Measurements from ENCODE around the gene CLCA4.
"Not testable (repeated sequence)": the region's sequence is repeated elsewhere in the genome, so short reads cannot be mapped to it uniquely, and the experiment has no call there.

The CLCA4 gene

DNA sequence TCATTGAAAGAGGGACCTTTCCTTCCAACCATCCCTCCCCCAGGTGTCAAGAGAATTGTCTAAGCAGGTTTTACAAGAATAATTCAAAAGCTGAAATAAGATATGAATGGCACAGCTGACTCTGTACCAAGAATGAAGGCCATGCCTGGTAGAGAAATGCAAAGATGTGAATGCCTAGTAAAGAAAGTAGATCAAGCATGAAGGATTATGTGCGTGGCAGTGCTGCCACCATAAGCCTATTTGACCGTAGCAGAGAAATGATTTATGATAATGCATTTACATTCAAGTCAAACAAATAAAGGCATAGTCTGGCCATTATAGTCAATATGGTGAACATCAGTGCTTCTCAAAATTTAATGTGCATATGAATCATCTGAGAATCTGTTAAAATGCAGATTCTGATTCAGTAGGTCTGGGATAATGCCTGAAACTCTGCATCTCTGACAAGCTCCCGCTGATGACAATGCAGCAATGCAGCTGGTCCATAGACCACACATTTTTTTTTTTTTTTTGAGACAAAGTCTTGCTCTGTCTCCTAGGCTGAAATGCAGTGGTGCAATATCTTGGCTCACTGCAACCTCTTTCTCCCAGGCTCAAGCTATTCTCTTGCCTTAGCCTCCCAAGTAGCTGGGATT lies 16.6 kb upstream of the CLCA4 start:
- no peak for DNase-seq (ENCODE audit: low read depth in 2 of 2)

DNA sequence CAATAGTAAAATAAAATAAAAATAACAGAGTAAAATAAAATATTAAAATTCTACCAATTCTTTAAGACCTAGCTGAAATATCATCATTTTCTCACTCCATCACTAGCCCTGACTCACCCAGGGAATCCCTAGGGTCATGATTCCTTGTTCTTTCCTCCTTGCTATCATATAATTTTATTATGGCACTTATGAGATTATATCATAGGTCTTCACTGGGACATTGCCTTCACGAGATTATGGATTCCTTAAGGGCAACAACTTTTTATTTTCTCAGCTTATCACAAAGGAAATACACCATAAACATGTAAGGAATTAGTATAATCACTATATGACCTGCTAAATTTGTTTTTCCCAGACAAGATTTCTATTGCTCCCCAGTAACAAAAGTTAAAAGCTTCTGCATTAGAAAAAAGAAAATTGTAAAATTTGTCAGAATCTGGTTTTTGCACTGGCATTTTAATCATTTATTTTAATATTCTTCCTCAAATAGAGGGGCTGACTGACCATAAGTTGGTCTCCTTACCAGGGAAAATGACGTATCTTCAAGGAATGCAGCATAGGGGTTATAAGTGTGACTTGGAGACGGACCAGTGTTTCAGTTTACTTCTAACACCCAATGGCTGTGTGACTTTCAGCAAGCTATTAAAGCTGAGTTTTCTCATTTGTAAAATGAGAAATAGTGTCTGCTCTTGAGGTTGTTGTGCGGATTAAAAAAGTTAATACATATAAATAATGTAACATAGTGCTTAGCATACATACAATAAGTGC lies 8.8 kb upstream of the CLCA4 start:
- DNase-seq (ENCODE audit: low read depth in 2 of 2): no peak

DNA sequence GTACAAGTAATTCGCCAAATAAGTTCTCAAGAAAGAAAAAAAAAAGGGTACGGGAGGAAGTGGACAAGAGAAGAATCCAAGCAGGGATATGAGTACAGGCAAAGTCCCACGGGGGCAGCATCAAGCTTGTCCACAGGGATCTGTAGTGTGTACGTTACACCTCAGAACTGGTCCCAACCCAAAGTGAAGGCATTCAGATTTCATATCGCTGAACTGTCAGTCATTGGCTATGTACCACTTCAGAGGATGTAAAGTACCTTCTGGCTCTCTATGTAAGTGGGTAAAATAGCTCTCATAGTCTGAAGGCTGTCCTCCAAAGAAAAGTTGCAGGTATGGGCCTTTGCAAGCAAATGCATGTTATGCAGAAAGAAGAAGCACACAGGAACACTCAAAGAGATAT lies 8.1 kb upstream of the CLCA4 start:
- no peak for DNase-seq (ENCODE audit: low read depth in 2 of 2)

DNA sequence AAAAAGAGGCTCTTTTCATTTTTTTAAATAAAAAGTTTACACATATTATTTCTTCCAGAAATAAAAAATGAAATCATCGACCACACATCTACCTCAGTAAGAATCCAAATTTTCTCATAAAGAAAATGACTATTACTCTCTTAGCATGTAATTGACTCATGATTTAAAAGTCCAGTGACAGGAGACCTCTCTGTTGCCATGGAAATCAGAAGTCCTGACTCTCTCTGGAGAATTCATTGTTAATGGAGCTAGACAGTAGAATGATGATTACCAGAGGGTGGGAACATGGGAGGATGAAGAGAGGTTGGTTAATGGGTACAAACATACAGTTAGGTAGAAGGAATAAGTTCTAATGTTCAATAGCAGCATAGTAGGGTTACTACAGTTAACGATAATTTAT lies 5.0 kb upstream of the CLCA4 start:
- no peak for DNase-seq (ENCODE audit: low read depth in 2 of 2)

DNA sequence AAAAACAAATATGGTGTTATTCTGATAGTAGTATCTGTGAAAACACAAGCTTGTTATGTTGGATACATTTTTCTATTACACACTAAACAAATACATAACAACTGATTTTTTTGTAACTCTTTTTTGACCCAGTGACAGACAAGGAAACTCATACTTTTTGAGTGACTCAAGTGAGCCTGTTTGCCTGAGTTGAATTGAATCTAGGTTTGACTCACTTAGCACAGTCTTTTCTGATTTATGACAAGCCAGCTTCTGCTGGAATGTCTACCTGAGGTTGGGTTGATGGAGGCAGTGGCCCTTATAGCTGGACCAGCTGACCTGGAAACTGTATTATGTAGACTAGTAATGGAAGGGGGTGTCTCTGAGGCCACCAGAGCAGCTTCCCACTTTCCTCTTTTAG lies 4.2 kb upstream of the CLCA4 start:
- DNase-seq (ENCODE audit: low read depth in 2 of 2): no peak

DNA sequence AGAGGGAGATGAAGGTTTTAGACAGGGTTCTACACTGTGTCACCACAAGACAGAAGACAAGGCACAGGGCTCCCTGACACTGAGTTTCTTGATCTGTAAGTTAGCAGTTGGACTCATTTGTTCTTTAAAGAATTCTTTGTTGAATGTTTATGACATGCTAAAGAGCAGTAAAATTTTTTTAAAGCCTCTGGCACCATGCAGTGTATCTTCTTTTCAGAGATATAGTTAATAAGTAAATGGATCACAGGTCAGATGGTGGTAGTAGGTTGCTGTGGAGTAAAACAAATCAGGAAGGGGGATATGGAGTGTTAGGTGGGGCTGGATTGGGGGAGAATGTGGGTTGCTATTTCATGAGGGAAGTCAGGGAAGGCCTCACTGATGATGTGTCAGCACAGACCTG lies 2.0 kb downstream of the CLCA4 start:
- DNase-seq (ENCODE audit: low read depth in 2 of 2): no peak

DNA sequence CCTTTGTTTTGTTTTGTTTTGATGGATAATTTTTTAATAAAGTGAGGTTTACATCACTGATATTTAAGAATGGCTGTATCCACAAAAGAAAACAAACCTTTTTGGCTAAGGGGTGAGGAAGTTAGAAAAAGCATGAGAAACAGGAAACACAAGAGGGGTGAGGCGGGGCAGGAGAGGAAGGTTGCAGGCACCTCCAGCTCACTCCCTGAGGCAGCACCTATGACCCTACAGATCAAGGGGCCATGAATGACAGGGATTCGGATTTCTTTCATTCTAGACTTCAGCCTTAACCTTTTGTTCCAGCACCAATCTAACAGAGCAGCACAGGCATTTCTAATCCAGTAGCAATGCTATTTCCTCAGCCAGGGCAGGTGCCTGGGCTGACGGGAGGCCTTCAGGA lies 4.4 kb downstream of the CLCA4 start:
- no peak for DNase-seq (ENCODE audit: low read depth in 2 of 2)

DNA sequence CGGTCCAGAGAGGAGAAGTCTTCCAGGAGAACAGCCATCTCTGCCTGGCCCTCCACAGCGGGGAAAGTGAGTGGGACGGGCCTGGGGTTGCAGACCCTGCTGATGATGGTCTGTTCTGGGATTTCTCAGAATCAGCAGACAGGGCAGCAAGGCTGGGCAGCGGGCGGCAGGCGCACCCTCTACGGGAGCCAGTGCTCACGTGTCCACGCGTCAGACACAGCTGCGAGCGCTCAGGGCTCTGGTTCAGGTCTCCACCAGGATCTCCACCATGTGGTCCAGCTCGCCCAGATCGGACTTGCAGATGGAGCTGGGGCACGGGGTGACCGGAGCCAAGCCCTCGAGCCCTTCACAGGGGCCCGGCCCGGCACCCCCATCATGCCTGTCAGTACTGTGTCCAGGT lies 5.5 kb downstream of the CLCA4 start:
- DNase-seq (ENCODE audit: low read depth in 2 of 2): no peak

DNA sequence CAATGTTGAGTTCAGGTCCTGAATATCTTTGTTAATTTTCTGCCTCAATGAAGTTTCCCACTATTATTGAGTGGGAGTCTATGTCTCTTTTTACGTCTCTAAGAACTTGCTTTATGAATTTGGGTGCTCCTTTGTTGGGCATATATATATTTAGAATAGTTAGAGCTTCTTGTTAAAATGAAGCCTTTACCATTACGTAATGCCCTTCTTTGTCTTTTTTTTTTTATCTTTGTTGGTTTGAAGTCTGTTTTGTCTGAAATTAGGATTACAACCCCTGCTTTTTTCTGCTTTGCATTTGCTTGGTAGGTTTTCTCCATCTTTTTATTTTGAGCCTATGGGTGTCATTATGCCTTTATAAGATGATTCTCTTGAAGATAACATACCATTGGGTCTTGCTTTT lies 10.9 kb downstream of the CLCA4 start:
- no peak for DNase-seq (ENCODE audit: low read depth in 2 of 2)

DNA sequence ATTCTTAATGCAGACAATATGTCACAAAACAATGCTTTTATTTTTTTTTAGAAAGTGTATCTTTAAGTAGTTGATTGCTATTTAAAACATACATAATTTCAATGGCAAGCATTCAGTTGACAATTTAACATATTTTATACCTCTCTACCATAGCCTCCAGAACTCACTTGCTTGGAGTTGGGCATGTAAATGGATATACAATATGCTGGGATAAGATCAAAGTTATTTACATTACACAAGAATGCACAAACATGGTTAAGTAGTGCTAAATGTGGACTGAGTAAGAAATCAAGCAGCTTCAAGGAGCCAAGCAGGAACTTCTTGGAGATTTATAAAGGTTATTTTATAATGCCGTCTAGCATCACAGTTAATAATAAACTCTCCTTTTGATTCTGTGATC lies 17.0 kb downstream of the CLCA4 start:
- DNase-seq (ENCODE audit: low read depth in 2 of 2): no peak

DNA sequence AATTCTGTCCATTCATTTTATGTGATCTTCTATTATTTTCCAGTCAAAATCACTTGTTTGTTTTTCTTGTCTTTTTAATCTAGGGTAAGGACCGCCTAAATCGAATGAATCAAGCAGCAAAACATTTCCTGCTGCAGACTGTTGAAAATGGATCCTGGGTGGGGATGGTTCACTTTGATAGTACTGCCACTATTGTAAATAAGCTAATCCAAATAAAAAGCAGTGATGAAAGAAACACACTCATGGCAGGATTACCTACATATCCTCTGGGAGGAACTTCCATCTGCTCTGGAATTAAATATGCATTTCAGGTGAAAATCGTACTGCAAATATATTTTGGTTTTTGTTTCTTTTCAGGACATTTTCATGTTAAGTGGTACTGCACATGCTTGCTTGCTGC lies 20.5 kb downstream of the CLCA4 start:
- DNase-seq (ENCODE audit: low read depth in 2 of 2): no peak

DNA sequence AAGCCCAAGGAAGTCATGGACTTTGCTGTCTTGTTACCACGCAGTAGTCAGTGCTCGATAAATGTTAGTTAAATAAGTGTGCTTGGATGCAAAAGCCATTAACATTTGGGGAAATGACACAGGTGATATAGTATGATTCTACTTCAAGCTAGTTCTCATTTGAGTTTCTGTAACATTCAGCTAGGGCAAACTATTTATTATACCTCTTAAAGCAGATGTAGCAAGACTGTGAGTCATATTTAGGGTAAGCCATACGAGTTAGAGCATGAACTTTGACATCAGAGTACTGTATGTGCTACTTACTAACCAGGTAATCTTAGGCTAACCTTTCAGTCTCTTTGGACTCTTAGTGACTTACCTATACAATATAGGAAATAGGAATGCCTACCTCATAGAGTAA lies 21.0 kb downstream of the CLCA4 start:
- no peak for DNase-seq (ENCODE audit: low read depth in 2 of 2)

DNA sequence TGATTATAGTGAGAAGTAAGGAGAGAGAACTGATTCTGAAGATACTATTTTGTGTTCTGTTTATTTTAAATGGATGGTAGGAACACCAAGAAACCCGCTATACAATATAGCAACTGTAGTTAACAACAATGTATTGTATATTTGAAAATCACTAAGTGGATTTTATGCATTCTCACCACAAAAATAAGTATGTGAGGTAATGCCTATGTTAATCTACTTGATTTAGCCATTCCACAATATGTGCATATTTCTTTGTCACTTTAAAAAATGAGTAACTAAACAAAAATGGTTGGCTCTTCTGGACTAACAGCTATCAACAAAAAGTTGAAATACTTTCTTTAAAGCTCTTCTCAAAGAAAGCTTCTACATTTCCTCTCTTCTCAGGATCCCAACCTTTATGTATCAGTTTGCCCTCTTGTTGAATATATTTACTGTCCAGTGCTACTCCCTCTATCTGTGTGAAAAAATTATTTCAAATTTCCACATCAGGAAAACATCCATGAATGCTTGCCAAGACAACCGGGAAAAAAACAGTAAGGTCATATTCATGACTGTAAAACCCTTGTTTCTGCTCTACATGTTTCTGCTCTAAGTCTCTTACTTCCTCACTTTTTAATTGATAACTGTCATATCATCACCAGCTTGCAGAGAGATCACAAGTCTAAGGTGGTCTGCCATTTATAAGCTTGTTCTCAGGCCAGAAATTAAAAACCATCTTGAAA lies 27.0 kb downstream of the CLCA4 start:
- DNase-seq (ENCODE audit: low read depth in 2 of 2): no peak

DNA sequence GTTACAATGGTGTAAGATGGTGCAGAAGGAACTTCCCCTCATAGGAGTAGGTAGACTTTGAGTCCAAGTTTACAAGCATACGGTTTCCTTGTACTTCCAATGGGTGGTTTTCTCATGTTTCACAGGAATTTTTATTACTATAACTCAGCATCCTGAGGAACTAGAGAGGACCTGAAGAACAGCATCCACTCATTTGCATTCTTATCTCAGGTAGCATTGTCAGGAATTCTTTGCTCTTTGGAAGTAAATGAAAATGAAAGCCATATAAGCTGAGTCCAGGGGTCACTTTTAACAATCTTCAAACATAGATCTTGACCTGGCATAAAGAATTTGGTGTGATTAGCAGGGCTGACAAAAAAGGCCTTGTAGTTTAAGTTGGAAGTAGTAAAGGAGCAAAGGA lies 34.4 kb downstream of the CLCA4 start:
- no peak for DNase-seq (ENCODE audit: low read depth in 2 of 2)

DNA sequence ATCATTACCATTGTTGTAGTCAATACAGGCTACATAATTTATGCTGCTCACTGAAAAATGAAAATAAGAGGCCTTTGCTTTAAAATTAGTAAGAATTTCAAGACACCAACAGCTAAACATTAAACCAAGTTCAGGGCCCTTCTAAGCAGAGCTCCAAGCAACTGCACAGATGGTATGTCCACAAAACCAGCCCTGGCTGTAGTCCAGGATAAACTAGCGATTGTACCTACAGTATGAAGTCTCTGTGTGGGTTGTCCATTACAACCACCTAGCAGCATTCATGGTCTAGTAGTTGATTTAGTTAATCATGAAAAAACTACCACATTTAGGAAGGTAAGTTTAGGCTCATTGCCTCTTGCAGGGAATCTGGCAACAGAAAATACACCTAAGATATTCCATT lies 35.3 kb downstream of the CLCA4 start:
- no peak for DNase-seq (ENCODE audit: low read depth in 2 of 2)

DNA sequence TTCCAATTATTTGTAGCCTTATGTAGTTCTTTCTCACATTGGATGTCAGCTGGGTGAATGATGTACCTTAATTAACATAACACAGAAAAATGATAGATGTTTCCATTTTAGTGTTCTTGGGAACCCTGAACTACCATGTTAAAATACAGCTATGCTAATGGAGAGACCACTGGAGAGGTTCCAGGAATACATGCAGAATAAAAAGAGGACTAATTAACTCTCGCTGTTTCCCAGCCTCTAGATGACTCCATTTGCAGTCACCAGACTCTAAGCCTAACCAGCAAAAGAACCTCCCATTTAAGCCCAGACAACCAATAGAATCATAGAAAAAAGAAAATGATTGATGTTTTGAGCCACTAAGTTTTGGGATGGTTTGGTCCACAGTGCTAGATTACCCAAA lies 36.2 kb downstream of the CLCA4 start:
- no peak for DNase-seq (ENCODE audit: low read depth in 2 of 2)

DNA sequence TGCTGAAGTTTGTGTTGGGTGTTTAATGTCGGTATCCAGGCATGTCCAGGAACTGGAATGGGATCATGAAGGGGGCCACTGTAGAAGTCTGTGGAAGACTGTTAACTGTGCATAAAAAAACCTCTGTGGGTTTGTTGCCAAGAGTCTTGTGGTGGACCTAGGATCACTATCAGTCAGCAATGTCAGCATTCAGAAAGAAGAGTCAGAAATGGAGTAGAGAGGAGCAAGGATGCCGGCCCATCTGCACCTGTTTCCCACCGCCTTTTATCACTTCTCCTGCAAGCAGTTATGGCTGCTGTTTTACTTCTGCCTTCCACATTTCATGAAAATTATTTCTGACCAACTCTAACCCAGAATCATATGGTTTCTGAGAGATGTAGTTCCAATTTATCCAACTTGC lies 36.7 kb downstream of the CLCA4 start:
- DNase-seq (ENCODE audit: low read depth in 2 of 2): no peak

DNA sequence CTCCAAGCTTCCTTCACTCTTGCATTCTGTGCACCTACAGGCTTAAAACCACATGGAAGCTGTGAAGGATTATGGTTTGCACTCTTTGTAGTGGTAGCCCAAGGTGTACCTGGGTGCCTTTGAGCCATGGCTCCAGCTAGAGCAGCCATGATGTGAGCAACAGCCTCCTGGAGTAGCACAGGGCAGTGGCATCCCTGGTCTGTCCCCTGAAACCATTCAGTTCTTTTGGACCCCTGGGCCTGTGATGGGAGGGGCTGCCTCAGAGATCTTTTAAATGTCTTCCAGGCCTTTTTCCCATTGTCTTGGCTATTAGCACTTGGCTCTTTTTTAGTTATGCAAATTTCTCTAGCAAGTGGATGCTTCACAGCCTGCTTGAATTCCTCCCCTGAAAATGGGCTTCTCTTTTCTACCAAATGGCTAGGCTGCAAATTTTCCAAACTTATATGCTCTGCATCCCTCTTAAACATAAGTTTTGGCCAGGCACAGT lies 47.4 kb downstream of the CLCA4 start:
- no peak for DNase-seq (ENCODE audit: low read depth in 2 of 2)

DNA sequence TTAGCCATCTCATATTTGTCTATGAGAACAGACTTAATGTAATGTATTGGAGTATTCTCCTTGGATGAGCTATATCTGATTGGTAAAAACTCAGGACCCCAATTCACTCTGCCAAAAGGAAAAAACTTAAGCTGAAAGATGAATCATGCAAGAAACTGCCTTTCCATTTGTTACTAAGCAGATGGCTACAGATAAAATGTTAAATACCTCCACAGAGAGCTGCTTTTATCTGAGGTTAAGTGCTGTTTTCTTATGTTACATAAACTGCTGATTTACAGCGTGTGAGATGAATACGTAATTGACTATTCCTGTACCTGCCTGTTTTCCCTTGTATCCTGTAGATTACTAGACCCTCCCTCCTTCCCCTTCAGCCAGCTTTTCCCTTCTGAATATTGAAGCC lies 49.3 kb downstream of the CLCA4 start:
- DNase-seq (ENCODE audit: low read depth in 2 of 2): no peak

DNA sequence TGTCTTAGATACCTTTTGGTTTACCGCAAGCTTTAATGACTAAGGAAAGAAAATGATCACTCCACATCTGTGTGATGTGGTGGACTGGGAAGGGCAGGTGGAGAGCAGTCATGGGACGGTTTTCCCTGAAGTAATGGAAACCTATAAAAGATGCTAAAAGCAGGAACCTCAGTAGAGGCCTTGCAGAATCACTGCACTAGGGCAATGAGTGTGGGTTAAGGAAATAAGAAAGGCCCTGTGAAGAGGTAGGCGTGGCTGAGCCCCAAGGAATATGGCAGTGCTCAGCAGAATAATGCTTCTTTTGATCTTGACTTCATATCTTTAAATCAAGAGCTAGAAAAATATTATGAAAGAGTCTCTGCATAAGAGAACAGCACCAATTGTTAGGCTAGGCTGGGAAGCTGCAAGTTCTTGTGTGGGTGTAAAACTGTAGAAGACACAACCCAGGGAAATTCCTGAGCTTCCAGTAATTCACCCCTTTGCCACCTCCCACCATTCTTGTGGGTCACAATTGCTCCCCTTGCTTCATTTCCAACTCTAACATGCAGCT lies 49.9 kb downstream of the CLCA4 start:
- DNase-seq (ENCODE audit: low read depth in 2 of 2): no peak

DNA sequence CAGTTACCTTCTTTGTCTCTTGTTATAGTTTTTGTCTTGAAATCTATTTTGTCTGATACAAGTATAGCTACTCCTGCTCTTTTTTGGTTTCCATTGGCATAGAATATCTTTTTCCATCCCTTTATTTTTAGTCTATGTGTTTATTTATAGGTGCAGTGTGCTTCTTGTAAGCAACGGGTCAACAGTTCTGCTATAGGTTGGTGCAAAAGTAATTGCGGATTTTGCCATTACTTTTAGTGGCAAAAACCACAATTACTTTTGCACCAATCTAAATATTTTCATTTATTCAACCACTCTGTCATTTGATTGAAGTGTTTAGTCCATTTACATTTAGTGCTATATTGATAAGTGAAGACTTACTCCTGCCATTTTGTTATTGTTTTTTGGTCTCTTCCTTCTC lies 59.2 kb downstream of the CLCA4 start:
- not testable (repeated sequence) for DNase-seq (ENCODE audit: low read depth in 2 of 2)

DNA sequence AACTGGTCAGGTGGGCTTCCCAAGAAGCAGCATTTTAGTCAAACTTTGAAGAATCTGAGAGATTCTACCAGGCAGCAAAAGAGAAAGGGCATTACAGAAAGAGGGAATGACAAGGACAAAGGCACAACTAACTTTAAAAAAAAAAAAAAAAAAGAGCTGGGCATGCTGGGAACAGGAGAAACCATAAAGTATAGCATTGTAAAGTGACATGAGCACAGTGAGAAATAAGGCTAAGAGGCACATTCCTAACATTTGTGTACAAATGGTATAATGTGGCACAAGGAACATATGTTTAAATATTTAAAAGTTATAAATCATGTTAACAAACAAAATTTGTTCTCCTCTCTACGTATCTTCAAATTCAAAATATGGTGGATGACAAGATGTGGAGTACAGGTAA lies 69.6 kb downstream of the CLCA4 start:
- no peak for DNase-seq (ENCODE audit: low read depth in 2 of 2)

DNA sequence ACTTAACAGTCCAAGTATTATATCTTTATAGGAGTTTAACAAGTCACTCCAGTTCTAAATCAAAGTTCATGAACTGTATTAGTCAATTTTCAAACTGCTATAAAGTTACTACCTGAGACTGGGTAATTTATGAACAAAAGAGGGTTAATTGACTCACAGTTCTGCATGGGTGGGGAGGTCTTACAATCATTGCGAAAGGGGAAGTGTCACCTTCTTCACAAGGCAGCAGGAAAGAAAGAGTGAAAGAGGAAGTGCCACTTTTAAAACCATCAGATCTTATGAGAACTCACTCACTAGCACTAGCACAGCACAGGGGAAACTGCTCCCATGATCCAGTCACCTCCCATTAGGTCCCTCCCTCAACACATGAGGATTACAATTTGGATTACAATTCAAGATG lies 70.0 kb downstream of the CLCA4 start:
- no peak for DNase-seq (ENCODE audit: low read depth in 2 of 2)

Data from stimulated activated CD8-positive, alpha-beta memory T cell treated with anti-CD3 and anti-CD28 coated beads, Interleukin-7, amount 100 ng/mL, for 4 hours (primary cell).